IMR-90 (cell line): ENCODE data around the gene UNC13B. TPM values are rescaled to one million over a fixed set of nuclear protein-coding genes. Genes with fewer than 3 reads are reported as not detected.

Source experiments
- ATAC-seq: fragments of 200-7000 bp; cut with Tn5 transposase; 2 replicates; pipeline ENCODE4 v1.9.1; 2020; ENCODE audit warnings: low read depth, mild to moderate bottlenecking, moderate library complexity
- BruUV-seq: library from RNA; stranded (reverse); fragments of 400-500 nt; replicated peaks from 2 replicates; lab custom pipeline; 2021; lab: Mats Ljungman, UMichigan
- CTCF ChIA-PET: fragments of 300-600 bp; formaldehyde crosslinking; extraction: SDS; loops from one replicate; lab custom pipeline; 2021; ENCODE audit warnings: antibody characterized with exemption; lab: Yijun Ruan, JAX
- POLR2A ChIA-PET: fragments of 300-600 bp; sonication (Branson Sonifier 250); formaldehyde crosslinking; loops from one replicate; lab custom pipeline; 2022; ENCODE audit warnings: antibody characterized with exemption; ENCODE audit not compliant: unreplicated experiment; lab: Charles Lee
- DNase-seq: peaks from one replicate; pipeline ENCODE4 v3.0.0; 2013
- H2AFZ ChIP-seq: replicated peaks from 2 replicates; pipeline ENCODE3; 2013; ENCODE audit warnings: low read length, mild to moderate bottlenecking; ENCODE audit not compliant: poor library complexity
- H2AK5ac ChIP-seq: 2 replicates; pipeline ENCODE4 v1.6.1; 2013; ENCODE audit warnings: low read depth, low read length, inconsistent platforms
- H2AK9ac ChIP-seq: replicated peaks from 2 replicates; pipeline ENCODE3; 2013; ENCODE audit warnings: mild to moderate bottlenecking, low read depth, low read length, moderate library complexity; ENCODE audit not compliant: poor library complexity
- H2BK120ac ChIP-seq: 2 replicates; pipeline ENCODE4 v1.6.1; 2013; ENCODE audit warnings: low read depth, low read length, inconsistent platforms
- H2BK15ac ChIP-seq: 3 replicates; pipeline ENCODE4 v1.6.1; 2013; ENCODE audit warnings: low read depth, low read length, inconsistent platforms
- H2BK20ac ChIP-seq: 2 replicates; pipeline ENCODE4 v1.6.1; 2013; ENCODE audit warnings: low read depth, mild to moderate bottlenecking, inconsistent platforms, low read length, moderate library complexity
- H2BK5ac ChIP-seq: 2 replicates; pipeline ENCODE4 v1.6.1; 2013; ENCODE audit warnings: mild to moderate bottlenecking, low read depth, low read length, inconsistent platforms; ENCODE audit not compliant: poor library complexity, severe bottlenecking
- H3K14ac ChIP-seq: replicated peaks from 2 replicates; pipeline ENCODE4 v1.6.1; 2013; ENCODE audit warnings: low read depth, low read length, inconsistent platforms
- H3K18ac ChIP-seq: 2 replicates; pipeline ENCODE4 v1.6.1; 2013; ENCODE audit warnings: low read depth, low read length, control low read depth
- H3K23ac ChIP-seq: 2 replicates; pipeline ENCODE4 v1.6.1; 2013; ENCODE audit warnings: low read depth, low read length, inconsistent platforms
- H3K27ac ChIP-seq: 2 replicates; pipeline ENCODE4 v1.5.1; 2013; ENCODE audit warnings: mild to moderate bottlenecking, control low read depth, low read length; ENCODE audit not compliant: insufficient read depth
- H3K27me3 ChIP-seq: 2 replicates; pipeline ENCODE4 v1.6.1; 2013; ENCODE audit warnings: low read length; ENCODE audit not compliant: control insufficient read depth, insufficient read depth
- H3K36me3 ChIP-seq: 2 replicates; pipeline ENCODE4 v1.6.1; 2013; ENCODE audit warnings: low read length, mixed read lengths; ENCODE audit not compliant: control insufficient read depth, insufficient read depth
- H3K4ac ChIP-seq: 2 replicates; pipeline ENCODE4 v1.6.1; 2013; ENCODE audit warnings: low read depth, low read length, inconsistent platforms
- H3K4me1 ChIP-seq: 2 replicates; pipeline ENCODE4 v1.6.1; 2013; ENCODE audit warnings: low read length, mixed read lengths; ENCODE audit not compliant: control insufficient read depth, insufficient read depth
- H3K4me2 ChIP-seq: 2 replicates; pipeline ENCODE4 v1.6.1; 2013; ENCODE audit warnings: low read depth, mild to moderate bottlenecking, control low read depth, low read length, moderate library complexity
- H3K4me3 ChIP-seq: 2 replicates; pipeline ENCODE4 v1.5.1; 2013; ENCODE audit warnings: low read depth, mild to moderate bottlenecking, control low read depth, low read length, moderate library complexity; ENCODE audit not compliant: insufficient read depth
- H3K56ac ChIP-seq: 2 replicates; pipeline ENCODE4 v1.6.1; 2013; ENCODE audit warnings: low read length, inconsistent platforms; ENCODE audit not compliant: insufficient read depth; ENCODE audit errors: extremely low read depth
- H3K79me1 ChIP-seq, 2 experiments: 2 replicates each; pipeline ENCODE4 v1.6.1; 2013; ENCODE audit warnings: low read length in 2 of 2, inconsistent platforms in 1 of 2, low read depth in 1 of 2
- H3K9ac ChIP-seq: 2 replicates; pipeline ENCODE4 v1.6.1; 2013; ENCODE audit warnings: low read depth, low read length, control low read depth
- H3K9me1 ChIP-seq: 2 replicates; pipeline ENCODE4 v1.6.1; 2013; ENCODE audit warnings: low read length, inconsistent platforms; ENCODE audit not compliant: insufficient read depth
- H3K9me3 ChIP-seq: 2 replicates; pipeline ENCODE4 v1.6.1; 2013; ENCODE audit warnings: low read length; ENCODE audit not compliant: control insufficient read depth, insufficient read depth
- H4K20me1 ChIP-seq: 2 replicates; pipeline ENCODE4 v1.6.1; 2013; ENCODE audit warnings: low read length, inconsistent platforms; ENCODE audit not compliant: insufficient read depth
- H4K5ac ChIP-seq: 2 replicates; pipeline ENCODE4 v1.6.1; 2013; ENCODE audit warnings: mild to moderate bottlenecking, low read depth, low read length, control low read depth
- H4K8ac ChIP-seq, 2 experiments: 2 replicates each; pipeline ENCODE4 v1.6.1; 2013; ENCODE audit warnings: low read depth in 2 of 2, low read length in 2 of 2, control low read depth in 1 of 2, inconsistent platforms in 1 of 2
- H4K91ac ChIP-seq: 2 replicates; pipeline ENCODE4 v1.6.1; 2013; ENCODE audit warnings: low read depth, low read length, inconsistent platforms; ENCODE audit not compliant: insufficient read depth
- CEBPB ChIP-seq: IDR thresholded peaks from 2 replicates; pipeline ENCODE4 v1.6.1; 2012; ENCODE audit warnings: low read depth, low read length, improper control_type of control experiment
- FOS ChIP-seq: fragments of 150-350 bp; IDR thresholded peaks from 2 replicates; pipeline ENCODE4 v1.6.1; 2016; ENCODE audit warnings: low read depth, low read length
- MAFK ChIP-seq: IDR thresholded peaks from 2 replicates; pipeline ENCODE4 v1.6.1; 2012; ENCODE audit warnings: low read depth, low read length, improper control_type of control experiment
- MXI1 ChIP-seq: IDR thresholded peaks from 2 replicates; pipeline ENCODE4 v1.6.1; 2012; ENCODE audit warnings: low read depth, mild to moderate bottlenecking, low read length, moderate library complexity, borderline replicate concordance
- NFE2L2 ChIP-seq: fragments of 150-350 bp; IDR thresholded peaks from 2 replicates; pipeline ENCODE4 v1.6.1; 2016; ENCODE audit warnings: low read depth, mild to moderate bottlenecking, low read length
- POLR2A ChIP-seq: IDR thresholded peaks from 2 replicates; pipeline ENCODE4 v1.6.1; 2012; ENCODE audit warnings: mild to moderate bottlenecking, low read depth, low read length
- RAD21 ChIP-seq: IDR thresholded peaks from 2 replicates; pipeline ENCODE4 v1.6.1; 2012; ENCODE audit warnings: low read length, improper control_type of control experiment
- RCOR1 ChIP-seq: IDR thresholded peaks from 2 replicates; pipeline ENCODE4 v1.6.1; 2012; ENCODE audit warnings: mild to moderate bottlenecking, low read length, improper control_type of control experiment; ENCODE audit not compliant: insufficient replicate concordance
- SMC3 ChIP-seq: fragments of 150-350 bp; IDR thresholded peaks from 2 replicates; pipeline ENCODE4 v1.6.1; 2016; ENCODE audit warnings: low read depth, mild to moderate bottlenecking, antibody characterized with exemption, low read length, moderate library complexity
- WGBS, 2 experiments: methylation state at CpG; one replicate each; pipeline versions ENCODE4 v1.1.5 to v1.1.7; 2013; ENCODE audit warnings: missing lambda C conversion rate in 2 of 2; ENCODE audit not compliant: insufficient read length in 1 of 2; ENCODE audit errors: extremely low coverage in 2 of 2; 5-methylcytosine and 5-hydroxymethylcytosine counted together
- dilution Hi-C: fragments of 300-500 bp; cut with HindIII; formaldehyde crosslinking; loops from one replicate; pipeline ENCODE4 v1.14.3; 2018; ENCODE audit warnings: low sequenced_read_pairs; ENCODE audit not compliant: unreplicated experiment
- in situ Hi-C: fragments of 300-500 bp; cut with MboI; formaldehyde crosslinking; loops from 3 replicates; pipeline ENCODE4 v1.14.3; 2019; ENCODE audit warnings: low sequenced_read_pairs, inconsistent platforms, mixed read lengths
- intact Hi-C: fragments of 100-400 bp; cut with micrococcal nuclease; formaldehyde crosslinking; loops from 2 replicates; pipeline ENCODE4 v1.10.0; 2022
- polyA plus RNA-seq, 3 experiments: library from polyadenylated mRNA; depleted of rRNA; stranded (reverse); fragments of >200 nt; gene quantifications; 2 replicates each; pipeline ENCODE4 v1.2.3, GENCODE V29; 2012; ENCODE audit warnings: low replicate concordance in 1 of 3
- total RNA-seq: library from RNA; depleted of rRNA; stranded (reverse); fragments of >200 nt; gene quantifications from 2 replicates; pipeline ENCODE4 v1.2.3, GENCODE V29; 2012
- TF ChIP-seq, protein P1 (sequence below): fragments of 150-350 bp; IDR thresholded peaks from 2 replicates; pipeline ENCODE4 v1.6.1; 2017; ENCODE audit warnings: mild to moderate bottlenecking, antibody characterized with exemption, low read length, low read depth

Gene UNC13B
- total and polyA plus RNA-seq, 2 of the 4 experiments (the other 2 are of a cell fraction), result 7.5 to 14.3 TPM

GRCh38 chr9:35285731-35286130, 123.9 kb downstream of the UNC13B start:
- ATAC-seq (no peak), DNase-seq (no peak)
- H3K4ac ChIP-seq, result no peak overlapping the region
- H4K91ac ChIP-seq, result no peak overlapping the region
- H3K27ac ChIP-seq, result no peak overlapping the region
- no peak overlapping the region for H2AK5ac ChIP-seq
- dilution Hi-C loops, result no loop called here
- H4K20me1 ChIP-seq, result no peaks in the 10 kb centered on the region
- H4K8ac ChIP-seq, result no peak overlapping the region
- no peaks in the 10 kb centered on the region; a peak in 1 of 4 replicates for H3K79me1 ChIP-seq
- intact Hi-C loops, result loop anchor here (10.0 kb wide), 1 partner anchor 79 kb away; no protein-coding TSS in a partner anchor
- H3K9ac ChIP-seq, result no peak overlapping the region
- no peaks in the 10 kb centered on the region for H3K9me3 ChIP-seq
- peaks cover 1% of the 10 kb centered on the region; the same call in 1 of the 2 replicates for H3K4me1 ChIP-seq
- in situ Hi-C loops, result no loop called here
- no peaks in the 10 kb centered on the region for H3K27me3 ChIP-seq
- H3K9me1 ChIP-seq, result no peaks in the 10 kb centered on the region
- H3K18ac ChIP-seq, result no peak overlapping the region
- TF ChIP-seq POLR2A, result no peak
- no peak for TF ChIP-seq RCOR1
- TF ChIP-seq, protein P1, sequence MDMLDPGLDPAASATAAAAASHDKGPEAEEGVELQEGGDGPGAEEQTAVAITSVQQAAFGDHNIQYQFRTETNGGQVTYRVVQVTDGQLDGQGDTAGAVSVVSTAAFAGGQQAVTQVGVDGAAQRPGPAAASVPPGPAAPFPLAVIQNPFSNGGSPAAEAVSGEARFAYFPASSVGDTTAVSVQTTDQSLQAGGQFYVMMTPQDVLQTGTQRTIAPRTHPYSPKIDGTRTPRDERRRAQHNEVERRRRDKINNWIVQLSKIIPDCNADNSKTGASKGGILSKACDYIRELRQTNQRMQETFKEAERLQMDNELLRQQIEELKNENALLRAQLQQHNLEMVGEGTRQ, result no peak
- no peak for TF ChIP-seq CEBPB
- no peak for TF ChIP-seq RAD21
- no peak for TF ChIP-seq MXI1
- TF ChIP-seq MAFK, result no peak
- TF ChIP-seq NFE2L2, result no peak
- TF ChIP-seq SMC3, result no peak
- TF ChIP-seq FOS, result no peak
- no peak overlapping the region for H3K4me3 ChIP-seq
- BruUV-seq, result no TSS peak
- H3K4me2 ChIP-seq, result no peak overlapping the region
- no peak overlapping the region for H3K14ac ChIP-seq
- CTCF ChIA-PET, result interaction anchor here (0.5 kb wide), 1 partner anchor 45 kb away, joined by 3 read pairs; no protein-coding TSS in a partner anchor
- H2BK5ac ChIP-seq, result no peak overlapping the region
- H3K56ac ChIP-seq, result no peak overlapping the region
- POLR2A ChIA-PET, result interaction anchor here (0.6 kb wide), 1 partner anchor 45 kb away, joined by 5 read pairs; no protein-coding TSS in a partner anchor
- H4K5ac ChIP-seq, result no peak overlapping the region
- H2BK120ac ChIP-seq, result no peak overlapping the region
- H2AFZ ChIP-seq, result no peak overlapping the region
- no peak overlapping the region for H2AK9ac ChIP-seq
- H3K23ac ChIP-seq, result no peak overlapping the region
- H2BK15ac ChIP-seq, result no peak overlapping the region
- H2BK20ac ChIP-seq, result no peak overlapping the region
- no CpG with 5 or more reads among the region's 1 CpG for WGBS, 2 experiments
- no peaks in the 10 kb centered on the region for H3K36me3 ChIP-seq
